Right atrium auricular region (tissue), 2 donors: ENCODE results near the gene DIP2A. TPM values are rescaled to one million over a fixed set of nuclear protein-coding genes. Genes with fewer than 3 reads are reported as not detected.

Experiments used
- DNase-seq: peaks from one replicate; pipeline ENCODE4 v3.0.0-alpha.2; 2019; ENCODE audit warnings: low spot score
- H3K27ac ChIP-seq, 2 donors: fragments of 200-600 bp; sonication (generic); 1 replicate in 1 of 2; 2 replicates in 1 of 2; pipeline ENCODE4 v1.5.1; 2016 to 2019
- H3K27me3 ChIP-seq, 2 donors: fragments of 200-600 bp; sonication (generic); one replicate each; pipeline versions ENCODE4 v1.5.1 to v1.6.0; 2017 to 2019
- H3K36me3 ChIP-seq: fragments of 200-600 bp; sonication (generic); one replicate; pipeline ENCODE4 v1.5.1; 2016
- H3K4me1 ChIP-seq, 2 donors: fragments of 200-600 bp; sonication (generic); one replicate each; pipeline versions ENCODE4 v1.5.1 to v1.6.0; 2017 to 2019
- H3K4me3 ChIP-seq, 2 donors: fragments of 200-600 bp; sonication (generic); 1 replicate in 1 of 2; 2 replicates in 1 of 2; pipeline ENCODE4 v1.5.1; 2017 to 2019; ENCODE audit warnings: mild to moderate bottlenecking in 1 of 2, moderate library complexity in 1 of 2
- H3K9me3 ChIP-seq, 2 donors: fragments of 200-600 bp; sonication (generic); one replicate each; pipeline ENCODE4 v1.5.1; 2019
- CTCF ChIP-seq, 2 donors: fragments of 200-600 bp; sonication (generic); IDR thresholded peaks; one replicate each; pipeline ENCODE4 v1.5.1; 2019; ENCODE audit warnings: antibody characterized with exemption in 2 of 2
- total RNA-seq, 2 donors: library from RNA; depleted of rRNA; stranded (reverse); fragments of >200 nt; gene quantifications; one replicate each; pipeline ENCODE4 v1.1.0, GENCODE V29; 2016

DIP2A gene
- total RNA-seq, 2 donors from 2014 or later: 18.1 to 25.9 TPM

DNA sequence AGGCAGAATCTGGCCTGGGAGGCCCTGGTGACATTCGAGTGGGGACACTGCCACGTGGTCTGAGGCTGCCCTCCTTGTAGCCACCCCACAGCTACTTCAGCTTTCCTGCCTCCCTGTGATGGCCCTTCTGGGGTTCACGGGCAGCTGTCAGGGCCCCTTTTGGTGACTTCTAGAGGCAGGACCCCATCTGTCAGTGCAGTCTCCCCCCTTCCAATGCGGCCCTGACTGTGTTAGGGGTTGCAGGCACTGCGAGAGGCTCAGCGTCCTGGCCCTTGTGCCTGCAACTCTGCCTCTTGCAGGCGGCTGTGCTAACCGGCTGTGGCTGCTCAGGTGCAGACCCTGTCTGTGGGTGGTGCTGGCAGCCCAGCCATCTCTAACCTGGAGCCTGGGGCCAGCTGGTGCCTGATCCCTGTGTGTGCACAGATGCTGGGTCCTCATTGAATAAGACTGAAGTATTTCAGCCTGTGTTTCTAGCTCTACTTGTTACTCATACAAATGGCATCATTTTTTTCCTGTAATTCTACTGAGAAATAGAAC is 84.0 kb downstream of the DIP2A start:
- Histone ChIP-seq H3K36me3 (peaks cover 96% of the 10 kb centered on the region), H3K27ac (no peak overlapping the region), H3K27me3 (no peaks in the 10 kb centered on the region), H3K9me3 (no peaks in the 10 kb centered on the region), H3K4me1 (peaks cover 0 to 12% of the 10 kb centered on the region in 2 donors), H3K4me3 (no peak overlapping the region)
- TF ChIP-seq CTCF (IDR thresholded peaks at IDR 0.05): no peak
- DNase-seq: no peak

DNA sequence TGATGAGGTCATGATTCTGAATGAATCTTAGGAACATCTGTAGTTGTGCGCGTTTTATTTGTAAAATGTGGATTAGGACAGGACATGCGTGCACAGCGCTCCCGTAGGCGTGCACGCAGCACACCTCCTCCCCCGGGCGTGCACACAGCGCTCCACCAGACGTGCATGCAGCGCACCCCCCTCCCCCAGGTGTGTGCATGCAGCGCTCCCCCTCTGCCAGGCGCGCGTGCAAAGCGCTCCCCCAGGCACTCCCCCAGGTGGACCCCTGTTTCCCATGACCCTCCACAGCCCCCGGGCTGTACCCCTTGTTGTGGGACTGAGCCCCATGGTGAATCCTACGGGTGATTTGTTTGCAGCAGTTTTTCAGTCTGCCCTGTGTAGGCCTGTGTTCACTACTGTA is 84.6 kb downstream of the DIP2A start:
- DNase-seq: no peak
- Histone ChIP-seq H3K9me3 (no peaks in the 10 kb centered on the region), H3K36me3 (peaks cover 96% of the 10 kb centered on the region), H3K4me3 (no peak overlapping the region), H3K4me1 (peaks cover 0 to 12% of the 10 kb centered on the region in 2 donors), H3K27me3 (no peaks in the 10 kb centered on the region), H3K27ac (no peak overlapping the region)
- TF ChIP-seq CTCF (IDR thresholded peaks at IDR 0.05): no peak

GRCh38 chr21:46544003-46544402 is 85.3 kb downstream of the DIP2A start:
- TF ChIP-seq CTCF (IDR thresholded peaks at IDR 0.05): no peak
- no peak overlapping the region for H3K4me3 ChIP-seq
- no peaks in the 10 kb centered on the region for H3K27me3 ChIP-seq
- no peak for DNase-seq
- H3K4me1 ChIP-seq: peaks cover 0 to 12% of the 10 kb centered on the region in 2 donors
- H3K36me3 ChIP-seq: peaks cover 93% of the 10 kb centered on the region
- H3K9me3 ChIP-seq: no peaks in the 10 kb centered on the region
- H3K27ac ChIP-seq: no peak overlapping the region

DNA sequence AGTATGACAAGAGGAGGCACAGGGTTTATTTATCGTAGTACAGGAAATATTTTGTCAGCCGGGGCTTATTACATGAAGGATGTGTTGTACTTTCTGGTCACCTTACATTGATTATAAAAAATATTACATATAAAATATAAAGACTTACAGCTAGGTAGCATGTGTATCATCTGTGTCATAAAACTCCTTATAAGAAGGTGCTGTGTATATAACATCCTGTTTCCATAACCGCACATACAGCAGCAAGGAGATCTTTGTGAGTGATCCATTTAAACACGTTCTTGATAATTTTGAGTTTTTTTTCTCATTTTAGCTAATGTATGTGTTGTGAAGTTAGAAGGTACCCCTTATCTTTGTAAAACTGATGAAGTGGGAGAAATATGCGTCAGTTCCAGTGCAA is 86.1 kb downstream of the DIP2A start:
- Histone ChIP-seq H3K36me3 (peaks cover 85% of the 10 kb centered on the region), H3K4me1 (peaks cover 0 to 6% of the 10 kb centered on the region in 2 donors), H3K27me3 (no peaks in the 10 kb centered on the region), H3K9me3 (no peaks in the 10 kb centered on the region), H3K27ac (no peak overlapping the region), H3K4me3 (no peak overlapping the region)
- TF ChIP-seq CTCF (IDR thresholded peaks at IDR 0.05): no peak
- no peak for DNase-seq

DNA sequence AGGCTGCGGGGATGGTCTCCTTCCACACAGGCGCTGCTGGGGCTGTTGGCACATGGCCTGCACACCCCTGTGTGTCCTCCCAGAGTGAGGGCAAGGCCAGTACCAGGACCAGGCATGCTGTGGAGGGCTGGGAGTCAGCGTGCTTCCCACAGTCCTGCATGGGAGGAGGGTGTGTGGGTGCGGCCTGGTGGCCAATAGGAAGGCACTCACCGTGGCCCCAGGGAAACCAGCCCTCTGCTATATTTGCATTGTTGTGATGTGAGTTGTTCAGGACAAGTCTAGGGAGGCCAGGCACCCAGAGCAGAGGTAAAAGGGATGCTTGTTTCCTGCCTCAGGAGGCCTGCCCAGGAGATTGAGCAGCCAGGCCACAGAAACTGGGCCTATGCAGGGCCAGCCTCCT is 86.7 kb downstream of the DIP2A start:
- TF ChIP-seq CTCF (IDR thresholded peaks at IDR 0.05): no peak
- peaks cover 0 to under 1% of the 10 kb centered on the region in 2 donors for H3K4me1 ChIP-seq
- DNase-seq: no peak

GRCh38 chr21:46545911-46546310 is 87.2 kb downstream of the DIP2A start:
- Histone ChIP-seq H3K36me3 (peaks cover 84% of the 10 kb centered on the region), H3K27ac (no peak overlapping the region), H3K9me3 (no peaks in the 10 kb centered on the region), H3K27me3 (no peaks in the 10 kb centered on the region), H3K4me1 (no peaks in the 10 kb centered on the region), H3K4me3 (no peak overlapping the region)
- no peak for DNase-seq
- TF ChIP-seq CTCF (IDR thresholded peaks at IDR 0.05): no peak

More for the DNA sequence above, 86.7 kb downstream of the DIP2A start:
- Histone ChIP-seq H3K9me3 (no peaks in the 10 kb centered on the region), H3K36me3 (peaks cover 81% of the 10 kb centered on the region), H3K4me3 (no peak overlapping the region), H3K27me3 (no peaks in the 10 kb centered on the region), H3K27ac (no peak overlapping the region)
